ENCODE results near the gene PCYT1B. TPM values are rescaled to one million over a fixed set of nuclear protein-coding genes. Genes with fewer than 3 reads are reported as not detected.

Gene PCYT1B
- total RNA-seq, 1 experiment from 2014 or later, result not detected

- Histone ChIP-seq H3K79me2 (ENCODE audit: low read depth) (no peaks in the 10 kb centered on the region), H3K9me2 (ENCODE audit: insufficient read depth) (no peaks in the 10 kb centered on the region), H2AFZ (no peak overlapping the region), H3K4me1 (replicated peaks; ENCODE audit: insufficient read depth) (no peaks in the 10 kb centered on the region), H3K27me3 (ENCODE audit: insufficient read depth, low read depth) (no peaks in the 10 kb centered on the region), H3K4me3 (no peak overlapping the region), H3K9me3 (ENCODE audit: insufficient read depth, low read depth) (no peaks in the 10 kb centered on the region), H4K20me1 (ENCODE audit: insufficient read depth) (no peaks in the 10 kb centered on the region), H3K4me2 (no peak overlapping the region), H3K27ac (no peak overlapping the region), H3F3A (ENCODE audit: insufficient read depth, low read depth) (no peaks in the 10 kb centered on the region), H3K36me3 (ENCODE audit: low read depth) (no peaks in the 10 kb centered on the region)
- ChIA-PET CTCF (no interaction called here), POLR2A (ENCODE audit: unreplicated experiment) (no interaction called here)
- BruUV-seq (replicated peaks), result no TSS peak
- TF ChIP-seq CTCF (conservative IDR thresholded peaks at IDR 0.05), result no peak
- no peak for TF ChIP-seq EZH2 (IDR thresholded peaks at IDR 0.05; ENCODE audit: low read depth)
- DNase-seq, result no peak
- intact Hi-C loops (cut with micrococcal nuclease; ENCODE audit: unreplicated experiment), result no loop called here
These were observed 14.1 kb upstream of the PCYT1B start for GRCh38 chrX:24661292-24661691.

DNA sequence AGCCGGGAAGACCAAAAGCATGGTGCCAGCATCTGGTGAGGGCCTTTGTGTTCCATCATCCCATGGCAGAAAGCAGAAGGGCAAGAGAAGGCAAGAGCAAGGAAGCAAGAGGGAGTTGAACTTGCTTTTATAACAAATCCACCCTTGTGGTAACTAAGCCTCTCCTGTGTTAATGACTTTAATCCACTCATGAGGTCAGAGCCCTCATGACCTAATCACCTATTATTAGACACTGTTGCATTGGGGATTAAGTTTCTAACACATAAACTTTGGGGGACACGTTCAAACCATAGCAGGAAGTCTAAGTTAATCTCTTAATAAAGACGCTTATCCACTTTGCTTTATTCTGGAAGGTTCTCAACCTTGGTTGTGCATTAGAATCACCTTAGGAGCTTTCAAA, 12.5 kb upstream of the PCYT1B start:
- no peak for DNase-seq
- H3F3A ChIP-seq (ENCODE audit: insufficient read depth, low read depth), result no peaks in the 10 kb centered on the region
- H3K27me3 ChIP-seq (ENCODE audit: insufficient read depth, low read depth), result no peaks in the 10 kb centered on the region
- H3K9me2 ChIP-seq (ENCODE audit: insufficient read depth), result no peaks in the 10 kb centered on the region
- no peak overlapping the region for H3K27ac ChIP-seq
- no peak overlapping the region for H3K4me3 ChIP-seq
- no peaks in the 10 kb centered on the region for H3K9me3 ChIP-seq (ENCODE audit: insufficient read depth, low read depth)
- TF ChIP-seq EZH2 (IDR thresholded peaks at IDR 0.05; ENCODE audit: low read depth) (no peak), CTCF (conservative IDR thresholded peaks at IDR 0.05) (no peak)
- H3K79me2 ChIP-seq (ENCODE audit: low read depth), result no peaks in the 10 kb centered on the region
- no peak overlapping the region for H2AFZ ChIP-seq
- ChIA-PET CTCF (no interaction called here), POLR2A (ENCODE audit: unreplicated experiment) (no interaction called here)
- no peak overlapping the region for H3K4me2 ChIP-seq
- intact Hi-C loops (cut with micrococcal nuclease; ENCODE audit: unreplicated experiment), result no loop called here
- no TSS peak for BruUV-seq (replicated peaks)
- H4K20me1 ChIP-seq (ENCODE audit: insufficient read depth), result no peaks in the 10 kb centered on the region
- no peaks in the 10 kb centered on the region for H3K36me3 ChIP-seq (ENCODE audit: low read depth)
- no peaks in the 10 kb centered on the region for H3K4me1 ChIP-seq (replicated peaks; ENCODE audit: insufficient read depth)

DNA sequence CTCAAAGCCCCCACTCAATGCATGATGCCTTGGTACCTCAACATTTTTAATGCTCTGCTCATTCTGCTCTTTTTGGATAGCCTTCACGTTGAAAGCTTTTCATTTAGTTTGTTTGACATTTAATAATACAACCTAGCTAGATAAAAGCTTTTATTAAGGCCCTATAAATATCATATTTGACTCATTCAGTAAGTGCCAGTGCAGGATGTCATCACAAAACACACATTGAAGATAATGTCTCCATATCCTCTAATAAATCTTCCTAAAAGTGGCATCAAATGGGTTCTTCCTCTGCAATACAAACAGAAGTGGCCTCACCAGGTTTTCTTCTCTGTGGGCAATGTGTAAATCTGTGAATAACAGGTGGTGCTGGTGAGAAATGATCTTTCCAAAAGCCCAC, 12.0 kb upstream of the PCYT1B start:
- BruUV-seq (replicated peaks), result no TSS peak
- intact Hi-C loops (cut with micrococcal nuclease; ENCODE audit: unreplicated experiment), result no loop called here
- TF ChIP-seq CTCF (conservative IDR thresholded peaks at IDR 0.05) (no peak), EZH2 (IDR thresholded peaks at IDR 0.05; ENCODE audit: low read depth) (no peak)
- H3K79me2 ChIP-seq (ENCODE audit: low read depth), result no peaks in the 10 kb centered on the region
- no peaks in the 10 kb centered on the region for H3F3A ChIP-seq (ENCODE audit: insufficient read depth, low read depth)
- no peaks in the 10 kb centered on the region for H3K27me3 ChIP-seq (ENCODE audit: insufficient read depth, low read depth)
- no peaks in the 10 kb centered on the region for H3K36me3 ChIP-seq (ENCODE audit: low read depth)
- H2AFZ ChIP-seq, result no peak overlapping the region
- H3K9me2 ChIP-seq (ENCODE audit: insufficient read depth), result no peaks in the 10 kb centered on the region
- CTCF ChIA-PET, result no interaction called here
- H3K9me3 ChIP-seq (ENCODE audit: insufficient read depth, low read depth), result no peaks in the 10 kb centered on the region
- H3K4me1 ChIP-seq (replicated peaks; ENCODE audit: insufficient read depth), result no peaks in the 10 kb centered on the region
- no peak overlapping the region for H3K4me3 ChIP-seq
- H4K20me1 ChIP-seq (ENCODE audit: insufficient read depth), result no peaks in the 10 kb centered on the region
- no peak overlapping the region for H3K27ac ChIP-seq
- DNase-seq, result no peak
- no peak overlapping the region for H3K4me2 ChIP-seq
- POLR2A ChIA-PET (ENCODE audit: unreplicated experiment), result no interaction called here

Measured in PC-9 (cell line).